ENCODE measurements around the gene TMEM132D.

Gene TMEM132D

DNA sequence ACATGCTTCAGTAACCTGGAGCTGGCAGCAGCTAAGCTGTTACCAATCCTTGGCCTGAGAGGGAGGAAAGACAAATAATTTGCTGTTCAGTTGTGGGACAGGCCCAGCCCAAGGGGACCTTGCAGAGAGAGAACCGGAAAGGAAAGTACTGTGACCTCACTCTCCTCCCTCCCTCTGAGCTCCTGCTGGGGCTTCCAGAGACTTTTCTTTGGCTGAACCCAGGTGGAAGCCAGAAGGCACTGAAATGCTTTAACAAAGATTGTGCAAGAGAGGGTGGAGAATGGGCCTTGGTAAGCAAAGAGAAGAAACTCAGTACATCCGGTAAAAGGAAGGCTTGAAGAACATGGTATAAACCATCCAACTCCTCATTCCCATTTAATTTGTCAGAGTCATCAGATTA, 593.5 kb downstream of the TMEM132D start:
- TF ChIP-seq, protein P1, sequence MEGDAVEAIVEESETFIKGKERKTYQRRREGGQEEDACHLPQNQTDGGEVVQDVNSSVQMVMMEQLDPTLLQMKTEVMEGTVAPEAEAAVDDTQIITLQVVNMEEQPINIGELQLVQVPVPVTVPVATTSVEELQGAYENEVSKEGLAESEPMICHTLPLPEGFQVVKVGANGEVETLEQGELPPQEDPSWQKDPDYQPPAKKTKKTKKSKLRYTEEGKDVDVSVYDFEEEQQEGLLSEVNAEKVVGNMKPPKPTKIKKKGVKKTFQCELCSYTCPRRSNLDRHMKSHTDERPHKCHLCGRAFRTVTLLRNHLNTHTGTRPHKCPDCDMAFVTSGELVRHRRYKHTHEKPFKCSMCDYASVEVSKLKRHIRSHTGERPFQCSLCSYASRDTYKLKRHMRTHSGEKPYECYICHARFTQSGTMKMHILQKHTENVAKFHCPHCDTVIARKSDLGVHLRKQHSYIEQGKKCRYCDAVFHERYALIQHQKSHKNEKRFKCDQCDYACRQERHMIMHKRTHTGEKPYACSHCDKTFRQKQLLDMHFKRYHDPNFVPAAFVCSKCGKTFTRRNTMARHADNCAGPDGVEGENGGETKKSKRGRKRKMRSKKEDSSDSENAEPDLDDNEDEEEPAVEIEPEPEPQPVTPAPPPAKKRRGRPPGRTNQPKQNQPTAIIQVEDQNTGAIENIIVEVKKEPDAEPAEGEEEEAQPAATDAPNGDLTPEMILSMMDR (conservative IDR thresholded peaks at IDR 0.05; ENCODE audit: low read depth, low read length): no peak
- DNase-seq (ENCODE audit: low read depth): no peak

DNA sequence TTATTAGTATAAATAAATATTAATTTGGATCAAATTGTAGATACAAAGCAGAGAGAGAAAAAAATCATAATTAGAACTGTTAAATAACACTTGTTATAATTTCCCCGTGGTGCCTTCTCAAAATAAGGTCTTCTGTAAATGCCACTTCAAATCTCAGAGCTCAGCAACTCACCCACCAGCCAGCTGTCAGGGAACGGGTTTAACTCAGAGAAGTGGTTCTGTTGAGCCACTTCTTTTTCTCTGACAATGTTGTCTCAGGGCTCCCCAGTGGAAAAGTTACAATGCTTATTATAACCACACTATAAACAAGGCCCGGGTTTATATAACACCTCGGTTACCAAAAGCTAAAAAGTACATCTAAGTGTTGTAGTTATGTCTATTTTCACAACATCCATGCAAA, 598.0 kb downstream of the TMEM132D start:
- no peak overlapping the region for H3K4me3 ChIP-seq (ENCODE audit: low read length)
- TF ChIP-seq, protein P1 (conservative IDR thresholded peaks at IDR 0.05; ENCODE audit: low read depth, low read length): no peak
- no peak for DNase-seq (ENCODE audit: low read depth)

More for the DNA sequence above, 593.5 kb downstream of the TMEM132D start:
- H3K4me3 ChIP-seq (ENCODE audit: low read length): no peak overlapping the region

DNA sequence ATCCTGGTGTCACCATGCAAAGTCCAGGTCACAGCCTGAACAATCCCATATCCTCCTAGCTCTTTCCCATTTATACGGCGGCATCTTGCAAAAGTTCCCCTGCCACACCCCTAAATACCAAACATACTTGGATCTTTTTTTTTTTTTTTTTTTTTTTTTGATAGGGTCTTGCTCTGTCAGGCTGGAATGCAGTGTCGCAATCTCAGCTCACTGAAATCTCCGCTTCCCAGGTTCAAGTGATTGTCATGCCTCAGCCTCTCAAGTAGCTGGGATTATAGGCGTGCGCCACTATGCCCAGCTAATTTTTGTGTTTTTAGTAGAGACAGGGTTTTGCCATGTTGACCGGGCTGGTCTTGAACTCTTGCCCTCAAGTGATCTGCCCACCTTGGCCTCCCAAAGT, 599.3 kb downstream of the TMEM132D start:
- DNase-seq (ENCODE audit: low read depth): peak; percentile 12
- H3K4me3 ChIP-seq (ENCODE audit: low read length): no peak overlapping the region
- TF ChIP-seq, protein P1 (conservative IDR thresholded peaks at IDR 0.05; ENCODE audit: low read depth, low read length): no peak

DNA sequence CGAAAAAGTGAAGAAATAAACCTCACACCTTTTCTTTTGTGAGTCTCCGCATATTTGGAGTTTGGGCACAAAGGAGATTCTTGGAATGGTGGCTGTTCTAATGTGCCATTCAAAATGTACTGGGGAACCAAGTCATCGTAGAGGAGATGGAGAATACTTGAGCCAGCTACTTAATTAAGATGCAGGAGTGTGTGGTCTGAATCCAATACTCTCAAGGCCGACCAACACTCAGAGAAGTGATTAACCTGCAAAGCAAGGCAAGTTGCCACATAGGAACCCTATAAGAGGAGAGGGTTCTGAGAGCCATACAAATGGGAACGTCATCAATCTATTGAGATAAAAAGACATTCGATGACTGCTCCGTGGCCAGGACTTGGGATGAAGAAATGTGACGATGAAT, 603.8 kb downstream of the TMEM132D start:
- TF ChIP-seq, protein P1 (conservative IDR thresholded peaks at IDR 0.05; ENCODE audit: low read depth, low read length): no peak
- H3K4me3 ChIP-seq (ENCODE audit: low read length): no peak overlapping the region
- no peak for DNase-seq (ENCODE audit: low read depth)

DNA sequence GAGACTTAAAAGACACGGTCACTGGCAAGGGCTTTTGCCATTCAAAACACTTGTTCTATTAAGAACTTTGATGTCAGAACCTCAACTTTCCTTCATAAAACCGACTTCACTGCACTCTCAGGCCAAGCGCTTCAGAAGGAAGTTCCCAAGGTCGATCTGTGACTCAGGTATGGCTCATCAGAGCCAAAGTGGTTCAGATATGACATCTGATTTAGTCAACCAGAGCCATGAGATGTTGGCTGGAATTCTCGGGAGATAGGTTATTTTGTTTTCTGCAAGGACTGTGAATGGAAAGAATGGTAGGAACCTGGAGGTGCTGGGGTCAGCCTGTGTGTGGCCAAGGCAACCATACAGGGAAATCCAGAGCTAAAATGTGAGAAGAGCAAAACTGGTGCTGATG, 604.9 kb downstream of the TMEM132D start:
- TF ChIP-seq, protein P1 (conservative IDR thresholded peaks at IDR 0.05; ENCODE audit: low read depth, low read length): no peak
- H3K4me3 ChIP-seq (ENCODE audit: low read length): no peak overlapping the region
- DNase-seq (ENCODE audit: low read depth): no peak

DNA sequence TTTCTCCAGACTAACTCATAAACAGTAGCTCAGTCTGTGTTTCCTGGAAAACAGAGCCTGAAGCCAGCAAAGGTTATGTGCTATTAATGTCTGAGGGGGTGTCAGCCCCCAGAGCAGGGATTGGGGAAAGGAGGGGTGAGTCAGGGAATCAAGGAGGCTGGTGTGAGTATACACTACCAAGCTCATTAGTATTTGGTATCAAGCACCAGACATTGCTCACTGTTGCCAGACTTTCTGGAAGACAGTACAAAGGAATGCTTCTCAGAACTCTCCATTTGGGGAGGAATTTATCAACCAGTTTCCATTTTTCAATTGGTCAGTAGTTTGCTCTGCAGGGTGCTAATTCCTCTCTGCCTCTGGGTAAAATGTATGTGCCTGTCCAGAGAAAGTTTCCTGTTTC, 607.2 kb downstream of the TMEM132D start:
- TF ChIP-seq, protein P1 (conservative IDR thresholded peaks at IDR 0.05; ENCODE audit: low read depth, low read length): no peak
- DNase-seq (ENCODE audit: low read depth): no peak
- no peak overlapping the region for H3K4me3 ChIP-seq (ENCODE audit: low read length)

DNA sequence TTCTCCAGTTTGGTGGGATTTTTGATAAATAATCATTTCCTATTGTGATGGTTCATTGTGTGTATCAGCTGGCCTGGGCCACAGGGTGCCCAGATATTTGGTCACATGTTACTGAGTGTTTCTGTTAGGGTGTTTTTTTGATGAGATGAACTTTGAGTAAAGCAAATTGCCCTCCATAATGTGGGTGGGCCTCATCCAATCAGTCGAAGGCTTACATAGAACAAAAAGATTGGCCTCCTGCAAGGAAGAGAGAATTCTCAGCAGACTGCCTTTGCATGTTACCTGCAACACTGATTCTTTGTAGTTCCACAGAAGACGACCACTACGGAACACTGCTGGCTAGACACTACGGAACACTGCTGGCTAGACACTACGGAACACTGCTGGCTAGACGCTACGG, 609.0 kb downstream of the TMEM132D start:
- TF ChIP-seq, protein P1 (conservative IDR thresholded peaks at IDR 0.05; ENCODE audit: low read depth, low read length): no peak
- H3K4me3 ChIP-seq (ENCODE audit: low read length): no peak overlapping the region
- DNase-seq (ENCODE audit: low read depth): no peak

All from retinal pigment epithelial cell (primary cell).